ENCODE measurements around the gene ATP2B3. TPM values are rescaled to one million over a fixed set of nuclear protein-coding genes. Genes with fewer than 3 reads are reported as not detected.

ATP2B3 gene
- polyA plus RNA-seq, 3 donors: 0.01 TPM; not detected in 2

DNA sequence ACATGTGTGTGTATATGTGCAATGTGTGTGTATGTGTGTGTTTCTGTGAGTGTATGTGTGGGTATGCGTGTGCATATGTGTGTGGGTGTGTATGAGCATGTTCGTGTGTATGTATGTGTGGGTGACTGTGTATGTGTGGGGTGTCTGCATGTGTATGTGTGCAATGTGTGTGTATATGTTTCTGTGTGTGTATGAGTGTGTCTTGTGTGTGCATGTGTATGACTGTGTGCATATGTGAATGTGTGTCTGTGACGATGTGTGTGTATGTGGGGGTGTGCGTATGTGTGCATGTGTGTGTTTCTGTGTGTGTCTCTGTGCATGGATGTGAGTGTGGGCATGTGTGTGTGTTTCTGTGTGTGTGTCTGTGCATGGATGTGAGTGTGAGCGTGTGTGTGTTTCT, 4.2 kb upstream of the ATP2B3 start:
- intact Hi-C loops (cut with micrococcal nuclease): no loop called here
- DNase-seq: no peak
- no peaks in the 10 kb centered on the region for H3K4me1 Mint-ChIP-seq
- H3K4me2 ChIP-seq (replicated peaks; ENCODE audit: extremely low read depth, low read length, poor library complexity, severe bottlenecking): no peak overlapping the region
- H3K9me3 Mint-ChIP-seq: peaks cover 0 to under 1% (median 0%) of the 10 kb centered on the region in 7 donors
- H3K4me1 ChIP-seq (ENCODE audit: control insufficient read depth in 1 of 2, insufficient read depth in 2 of 2, low read length in 2 of 2): no peaks in the 10 kb centered on the region
- no peaks in the 10 kb centered on the region for H3K9me3 ChIP-seq (replicated peaks in 1 of 2; ENCODE audit: control insufficient read depth in 1 of 2, insufficient read depth in 1 of 2, low read length in 2 of 2)
- H3K36me3 Mint-ChIP-seq: no peaks in the 10 kb centered on the region
- H3K27ac Mint-ChIP-seq: no peak overlapping the region
- no peaks in the 10 kb centered on the region for H3K79me2 ChIP-seq (ENCODE audit: insufficient read depth, low read length)
- H3K36me3 ChIP-seq (replicated peaks in 1 of 2; ENCODE audit: control insufficient read depth in 1 of 2, insufficient read depth in 2 of 2, low read length in 2 of 2): no peaks in the 10 kb centered on the region
- H3K27me3 ChIP-seq (ENCODE audit: control insufficient read depth in 2 of 2, insufficient read depth in 2 of 2, low read length in 2 of 2): peaks cover 0 to 15% of the 10 kb centered on the region in 2 donors
- no peak overlapping the region for H2AFZ ChIP-seq (ENCODE audit: insufficient read depth, low read depth, low read length, poor library complexity, severe bottlenecking)
- H3K4me3 Mint-ChIP-seq: no peak overlapping the region
- peaks cover 9 to 21% (median 21%) of the 10 kb centered on the region in 3 donors for H3K27me3 Mint-ChIP-seq (ENCODE audit: low read depth in 3 of 3)
- H3K4me3 ChIP-seq (replicated peaks in 1 of 3; ENCODE audit: low read depth in 2 of 3, low read length in 3 of 3): no peak overlapping the region
- H3K9ac ChIP-seq (ENCODE audit: insufficient read depth, low read length, poor library complexity, severe bottlenecking): no peak overlapping the region
- H3K27ac ChIP-seq (ENCODE audit: low read depth in 1 of 2, low read length in 2 of 2): no peak overlapping the region
- no peaks in the 10 kb centered on the region for H4K20me1 ChIP-seq (ENCODE audit: insufficient read depth, low read length)
- TF ChIP-seq, protein P1, sequence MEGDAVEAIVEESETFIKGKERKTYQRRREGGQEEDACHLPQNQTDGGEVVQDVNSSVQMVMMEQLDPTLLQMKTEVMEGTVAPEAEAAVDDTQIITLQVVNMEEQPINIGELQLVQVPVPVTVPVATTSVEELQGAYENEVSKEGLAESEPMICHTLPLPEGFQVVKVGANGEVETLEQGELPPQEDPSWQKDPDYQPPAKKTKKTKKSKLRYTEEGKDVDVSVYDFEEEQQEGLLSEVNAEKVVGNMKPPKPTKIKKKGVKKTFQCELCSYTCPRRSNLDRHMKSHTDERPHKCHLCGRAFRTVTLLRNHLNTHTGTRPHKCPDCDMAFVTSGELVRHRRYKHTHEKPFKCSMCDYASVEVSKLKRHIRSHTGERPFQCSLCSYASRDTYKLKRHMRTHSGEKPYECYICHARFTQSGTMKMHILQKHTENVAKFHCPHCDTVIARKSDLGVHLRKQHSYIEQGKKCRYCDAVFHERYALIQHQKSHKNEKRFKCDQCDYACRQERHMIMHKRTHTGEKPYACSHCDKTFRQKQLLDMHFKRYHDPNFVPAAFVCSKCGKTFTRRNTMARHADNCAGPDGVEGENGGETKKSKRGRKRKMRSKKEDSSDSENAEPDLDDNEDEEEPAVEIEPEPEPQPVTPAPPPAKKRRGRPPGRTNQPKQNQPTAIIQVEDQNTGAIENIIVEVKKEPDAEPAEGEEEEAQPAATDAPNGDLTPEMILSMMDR (IDR thresholded peaks at IDR 0.05): no peak
- WGBS (ENCODE audit: insufficient coverage): 100% methylated on average over 2 of the region's 5 CpGs

DNA sequence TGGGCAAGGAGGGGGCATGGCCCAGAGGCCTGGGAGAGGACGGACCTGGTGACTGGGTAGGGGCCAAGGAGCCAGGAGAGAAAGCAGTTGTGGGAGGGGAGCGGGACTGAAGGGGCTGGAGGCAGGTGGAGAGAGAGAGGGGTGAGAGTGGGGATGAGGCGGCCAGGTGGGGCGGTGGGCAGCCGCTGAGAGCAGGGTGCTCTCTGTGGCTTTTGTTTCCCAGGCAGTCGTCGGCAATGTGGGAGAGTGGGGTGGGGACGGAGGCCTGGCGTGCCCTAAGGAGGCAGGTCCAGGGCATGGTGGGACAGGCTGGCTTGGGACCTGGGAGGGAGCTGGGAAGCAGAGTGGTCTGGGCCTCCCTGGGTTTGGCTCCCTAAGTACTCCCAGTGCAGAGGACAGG, 3.2 kb upstream of the ATP2B3 start:
- Histone ChIP-seq H4K20me1 (ENCODE audit: insufficient read depth, low read length) (no peaks in the 10 kb centered on the region), H3K4me3 (replicated peaks in 1 of 3; ENCODE audit: low read depth in 2 of 3, low read length in 3 of 3) (no peak overlapping the region), H2AFZ (ENCODE audit: insufficient read depth, low read depth, low read length, poor library complexity, severe bottlenecking) (no peak overlapping the region), H3K36me3 (replicated peaks in 1 of 2; ENCODE audit: control insufficient read depth in 1 of 2, insufficient read depth in 2 of 2, low read length in 2 of 2) (no peaks in the 10 kb centered on the region), H3K27me3 (ENCODE audit: control insufficient read depth in 2 of 2, insufficient read depth in 2 of 2, low read length in 2 of 2) (peaks cover 6 to 22% of the 10 kb centered on the region in 2 donors), H3K79me2 (ENCODE audit: insufficient read depth, low read length) (no peaks in the 10 kb centered on the region), H3K27ac (ENCODE audit: low read depth in 1 of 2, low read length in 2 of 2) (no peak overlapping the region), H3K4me1 (ENCODE audit: control insufficient read depth in 1 of 2, insufficient read depth in 2 of 2, low read length in 2 of 2) (no peaks in the 10 kb centered on the region), H3K9ac (ENCODE audit: insufficient read depth, low read length, poor library complexity, severe bottlenecking) (no peak overlapping the region), H3K4me2 (replicated peaks; ENCODE audit: extremely low read depth, low read length, poor library complexity, severe bottlenecking) (no peak overlapping the region), H3K9me3 (replicated peaks in 1 of 2; ENCODE audit: control insufficient read depth in 1 of 2, insufficient read depth in 1 of 2, low read length in 2 of 2) (no peaks in the 10 kb centered on the region)
- DNase-seq: no peak
- no peak overlapping the region for H3K27ac Mint-ChIP-seq
- peaks cover 19 to 31% (median 27%) of the 10 kb centered on the region in 3 donors for H3K27me3 Mint-ChIP-seq (ENCODE audit: low read depth in 3 of 3)
- 100% methylated on average over 5 of the region's 9 CpGs for WGBS (ENCODE audit: insufficient coverage)
- TF ChIP-seq, protein P1 (IDR thresholded peaks at IDR 0.05): no peak
- H3K4me1 Mint-ChIP-seq: no peaks in the 10 kb centered on the region
- intact Hi-C loops (cut with micrococcal nuclease): no loop called here
- peaks cover 0 to 4% (median 0%) of the 10 kb centered on the region in 7 donors for H3K9me3 Mint-ChIP-seq
- H3K36me3 Mint-ChIP-seq: no peaks in the 10 kb centered on the region
- no peak overlapping the region for H3K4me3 Mint-ChIP-seq

Data from CD14-positive monocyte (primary cell).